Spleen (tissue), 7 donors: ENCODE data around the gene CT47C1.

Source experiments
- CTCF ChIP-seq, 11 experiments: fragments of 200-600 bp in 7 of 11; fragments of 450-650 bp in 4 of 11; sonication (generic) in 4 of 11; IDR thresholded peaks in 8 of 11; conservative IDR thresholded peaks in 3 of 11; 1 replicate in 7 of 11; 2 replicates in 4 of 11; pipeline versions ENCODE4 v1.4.0 to v1.8.0; 2016 to 2021; ENCODE audit warnings: antibody characterized with exemption in 11 of 11, inconsistent platforms in 4 of 11, mild to moderate bottlenecking in 1 of 11
- POLR2A ChIP-seq, 3 donors: fragments of 450-650 bp; IDR thresholded peaks; one replicate each; pipeline ENCODE4 v1.5.1; 2017; ENCODE audit warnings: antibody characterized with exemption in 3 of 3, mild to moderate bottlenecking in 1 of 3
- POLR2AphosphoS5 ChIP-seq, 3 donors: sonication (generic); formaldehyde crosslinking; IDR thresholded peaks; one replicate each; pipeline ENCODE4 v1.5.1; 2017; ENCODE audit warnings: antibody characterized with exemption in 3 of 3
- donor health status: DM: no; HTN: no; CAD: no; lungs with moderate emphysema.
- donor health status: DM: no; HTN: no; CAD: no.
- donor health status: DM: no; HTN: no; CAD: no.

- TF ChIP-seq CTCF (IDR thresholded peaks at IDR 0.05 in 8 of 11, conservative IDR thresholded peaks at IDR 0.05 in 3 of 11) (no peak), POLR2AphosphoS5 (IDR thresholded peaks at IDR 0.05) (no peak), POLR2A (IDR thresholded peaks at IDR 0.05) (no peak)
These were observed 36.4 kb upstream of the CT47C1 start for GRCh38 chrX:119036107-119037029.
